HFFc6 (cell line): ENCODE measurements around the gene TFIP11. TPM values are rescaled to one million over a fixed set of nuclear protein-coding genes. Genes with fewer than 3 reads are reported as not detected.
A peak's percentile ranks its signal among the peaks of the same experiment; 100 is the strongest.

Experiments used
- DNase-seq: peaks from one replicate; pipeline ENCODE4 v3.0.0-alpha.2; 2018
- H3K27ac Mint-ChIP-seq: 2 replicates; pipeline ENCODE4 v1.8.0; 2020; ENCODE audit warnings: mild to moderate bottlenecking, mixed read lengths
- H3K27me3 Mint-ChIP-seq: 2 replicates; pipeline ENCODE4 v1.8.0; 2021; ENCODE audit warnings: mild to moderate bottlenecking, moderate library complexity, mixed read lengths; ENCODE audit not compliant: insufficient read depth
- H3K36me3 Mint-ChIP-seq: 2 replicates; pipeline ENCODE4 v1.8.0; 2021; ENCODE audit warnings: low read depth, mixed read lengths
- H3K4me1 Mint-ChIP-seq: 2 replicates; pipeline ENCODE4 v1.8.0; 2020; ENCODE audit warnings: low read depth, mixed read lengths
- H3K4me3 Mint-ChIP-seq: 2 replicates; pipeline ENCODE4 v1.8.0; 2020; ENCODE audit warnings: mild to moderate bottlenecking, moderate library complexity, mixed read lengths
- H3K9me3 Mint-ChIP-seq: 2 replicates; pipeline ENCODE4 v1.8.0; 2020; ENCODE audit warnings: mild to moderate bottlenecking, mixed read lengths
- total RNA-seq, 6 experiments: library from RNA; stranded (reverse); fragmentation: NEBNext Ultra II Directional; extraction: Animal tissue kit (Norgen Biotek cat#: 25700); gene quantifications; 2 replicates in 1 of 6; 3 replicates in 5 of 6; pipeline ENCODE4 v1.2.3, GENCODE V29; 2021
- TF ChIP-seq, protein P1 (sequence below): fragments of 200-600 bp; sonication (generic); IDR thresholded peaks from 2 replicates; pipeline ENCODE4 v1.5.0; 2021; ENCODE audit warnings: antibody characterized with exemption, mild to moderate bottlenecking

The TFIP11 gene
- total RNA-seq, 6 experiments from 2014 or later, result 31.4 to 35.8 (median 33.9) TPM

DNA sequence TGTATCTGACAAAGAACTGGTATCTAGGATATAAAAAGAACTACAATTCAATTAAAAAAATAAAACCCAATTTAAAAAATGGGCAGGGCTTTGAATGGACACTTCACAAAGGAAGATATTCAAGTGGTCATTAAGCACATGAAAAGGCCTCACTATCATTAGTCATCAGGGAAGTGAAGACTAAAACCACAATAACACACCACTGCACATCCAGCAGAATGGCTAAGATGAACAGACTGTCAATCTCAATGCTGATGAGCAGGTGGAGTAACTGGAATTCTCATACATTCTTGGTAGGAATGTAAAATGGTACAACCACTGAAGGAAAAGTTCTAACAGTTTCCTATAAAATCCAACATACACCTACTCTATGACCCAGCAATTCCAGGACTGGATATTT lies 37.6 kb downstream of the TFIP11 start:
- Mint-ChIP-seq H3K27ac (no peak overlapping the region), H3K36me3 (peaks cover 30% of the 10 kb centered on the region), H3K27me3 (no peaks in the 10 kb centered on the region), H3K9me3 (no peaks in the 10 kb centered on the region), H3K4me3 (no peak overlapping the region), H3K4me1 (peaks cover 56% of the 10 kb centered on the region)
- TF ChIP-seq, protein P1, sequence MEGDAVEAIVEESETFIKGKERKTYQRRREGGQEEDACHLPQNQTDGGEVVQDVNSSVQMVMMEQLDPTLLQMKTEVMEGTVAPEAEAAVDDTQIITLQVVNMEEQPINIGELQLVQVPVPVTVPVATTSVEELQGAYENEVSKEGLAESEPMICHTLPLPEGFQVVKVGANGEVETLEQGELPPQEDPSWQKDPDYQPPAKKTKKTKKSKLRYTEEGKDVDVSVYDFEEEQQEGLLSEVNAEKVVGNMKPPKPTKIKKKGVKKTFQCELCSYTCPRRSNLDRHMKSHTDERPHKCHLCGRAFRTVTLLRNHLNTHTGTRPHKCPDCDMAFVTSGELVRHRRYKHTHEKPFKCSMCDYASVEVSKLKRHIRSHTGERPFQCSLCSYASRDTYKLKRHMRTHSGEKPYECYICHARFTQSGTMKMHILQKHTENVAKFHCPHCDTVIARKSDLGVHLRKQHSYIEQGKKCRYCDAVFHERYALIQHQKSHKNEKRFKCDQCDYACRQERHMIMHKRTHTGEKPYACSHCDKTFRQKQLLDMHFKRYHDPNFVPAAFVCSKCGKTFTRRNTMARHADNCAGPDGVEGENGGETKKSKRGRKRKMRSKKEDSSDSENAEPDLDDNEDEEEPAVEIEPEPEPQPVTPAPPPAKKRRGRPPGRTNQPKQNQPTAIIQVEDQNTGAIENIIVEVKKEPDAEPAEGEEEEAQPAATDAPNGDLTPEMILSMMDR, result no peak
- DNase-seq, result no peak

DNA sequence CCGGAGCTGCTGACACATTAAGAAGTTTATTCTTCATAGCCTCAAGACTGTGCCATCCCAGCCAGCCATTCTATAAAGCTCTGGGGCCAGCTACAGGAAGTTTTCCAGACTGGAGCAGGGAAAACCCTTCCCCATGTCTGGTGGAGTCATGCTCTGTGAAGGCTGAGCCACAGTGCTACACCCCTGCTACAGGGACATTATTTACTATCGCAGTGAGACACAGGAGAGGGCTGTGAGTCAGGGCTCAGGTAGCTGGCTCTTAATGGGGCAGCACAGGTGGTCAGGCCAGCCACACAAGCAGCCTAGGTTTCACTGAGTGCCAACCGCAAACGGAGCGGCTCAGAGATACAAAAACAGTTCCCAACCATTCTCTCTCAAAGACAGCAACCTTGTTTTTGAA lies 40.8 kb downstream of the TFIP11 start:
- Mint-ChIP-seq H3K9me3 (no peaks in the 10 kb centered on the region), H3K27me3 (no peaks in the 10 kb centered on the region), H3K4me1 (peaks cover 29% of the 10 kb centered on the region), H3K36me3 (peaks cover 30% of the 10 kb centered on the region), H3K4me3 (no peak overlapping the region), H3K27ac (peak overlapping the region; percentile 42)
- TF ChIP-seq, protein P1, result no peak
- DNase-seq, result peak; percentile 48

DNA sequence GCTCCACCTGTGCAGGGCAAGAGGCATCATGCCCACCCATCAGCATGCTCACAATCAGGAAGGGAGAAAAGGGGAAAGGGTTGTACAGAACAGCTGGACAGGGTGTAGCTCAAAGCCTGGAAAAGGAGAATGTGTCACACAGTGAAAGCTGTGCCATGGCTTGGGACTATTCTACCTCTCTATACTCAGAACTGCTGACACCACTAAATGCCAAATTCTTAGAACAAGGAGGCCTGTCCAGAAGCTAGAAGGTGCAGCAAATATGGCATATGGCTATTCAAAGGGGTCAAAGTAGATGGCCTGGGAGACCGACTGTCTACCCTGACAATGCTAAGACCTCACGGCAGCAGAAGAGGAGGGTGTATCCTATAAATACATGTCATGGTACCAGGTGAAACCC lies 41.5 kb downstream of the TFIP11 start:
- Mint-ChIP-seq H3K27ac (peak overlapping the region; percentile 43), H3K9me3 (no peaks in the 10 kb centered on the region), H3K36me3 (peaks cover 36% of the 10 kb centered on the region), H3K4me1 (peaks cover 27% of the 10 kb centered on the region), H3K4me3 (no peak overlapping the region), H3K27me3 (no peaks in the 10 kb centered on the region)
- no peak for DNase-seq
- TF ChIP-seq, protein P1, result no peak

DNA sequence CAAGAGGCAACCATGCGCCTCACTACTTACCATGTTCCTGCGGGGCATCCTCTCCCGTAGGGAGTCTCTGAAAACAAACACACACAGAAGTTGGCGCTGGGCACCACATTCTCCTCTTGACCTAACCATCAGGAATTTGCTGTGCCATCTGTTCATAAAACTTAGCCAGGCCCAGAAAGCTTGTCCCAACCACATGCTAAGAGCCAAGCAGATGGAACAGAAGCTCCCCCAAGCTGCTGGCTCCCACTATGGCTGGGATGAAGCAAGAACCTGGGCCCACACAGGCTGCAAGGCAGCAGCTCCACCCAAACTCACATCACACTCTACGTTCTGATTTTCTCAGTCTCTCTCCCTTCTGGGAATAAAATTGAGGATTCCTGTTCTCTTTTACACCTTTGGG lies 46.1 kb downstream of the TFIP11 start:
- Mint-ChIP-seq H3K36me3 (peaks cover 46% of the 10 kb centered on the region), H3K9me3 (no peaks in the 10 kb centered on the region), H3K4me3 (no peak overlapping the region), H3K27me3 (peaks cover 2% of the 10 kb centered on the region; the same call in 1 of the 2 replicates), H3K4me1 (peaks cover 18% of the 10 kb centered on the region), H3K27ac (no peak overlapping the region)
- TF ChIP-seq, protein P1, result no peak
- no peak for DNase-seq

DNA sequence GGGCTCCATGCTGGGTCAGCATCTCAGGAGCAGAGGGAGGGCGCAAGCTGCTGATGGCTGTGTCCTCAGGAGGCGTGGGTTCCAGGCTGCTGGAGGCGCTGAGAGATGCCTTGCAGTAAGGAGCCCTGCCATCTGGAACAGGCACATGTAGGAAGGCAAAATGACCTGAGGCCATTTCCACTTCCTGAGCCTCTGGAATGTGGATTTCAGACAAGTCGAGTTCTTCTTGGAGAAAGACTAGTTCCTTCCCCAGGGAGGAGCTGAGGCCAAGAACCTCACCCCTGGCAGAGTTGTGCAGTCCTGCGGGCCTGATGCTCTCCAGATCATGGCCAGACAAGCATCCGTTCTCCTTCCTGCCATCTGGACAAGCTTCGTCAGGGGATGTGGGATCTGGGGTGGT lies 48.0 kb downstream of the TFIP11 start:
- peaks cover 37% of the 10 kb centered on the region for H3K36me3 Mint-ChIP-seq
- TF ChIP-seq, protein P1, result no peak
- peaks cover 9% of the 10 kb centered on the region; the same call in 1 of the 2 replicates for H3K4me1 Mint-ChIP-seq
- peak overlapping the region; percentile 65 for H3K27ac Mint-ChIP-seq
- peaks cover 2% of the 10 kb centered on the region; the same call in 1 of the 2 replicates for H3K27me3 Mint-ChIP-seq
- H3K9me3 Mint-ChIP-seq, result no peaks in the 10 kb centered on the region
- H3K4me3 Mint-ChIP-seq, result no peak overlapping the region; the same call in 1 of the 2 replicates
- DNase-seq, result peak; percentile 69
